Immature natural killer cell (primary cell): ENCODE results near the gene NCOA5. TPM values are rescaled to one million over a fixed set of nuclear protein-coding genes. Genes with fewer than 3 reads are reported as not detected.

Experiments
- DNase-seq, 3 donors: peaks; one replicate each; pipeline ENCODE4 v3.0.0; 2022; ENCODE audit warnings: mixed read lengths in 1 of 3
- H3K27ac Mint-ChIP-seq, 6 donors: one replicate each; pipeline ENCODE4 v1.8.0; 2020; ENCODE audit warnings: mixed read lengths in 6 of 6, mild to moderate bottlenecking in 5 of 6, inconsistent platforms in 4 of 6, moderate library complexity in 3 of 6
- H3K27me3 Mint-ChIP-seq, 3 donors: one replicate each; pipeline ENCODE4 v1.8.0; 2020 to 2021; ENCODE audit warnings: low read depth in 3 of 3, mild to moderate bottlenecking in 3 of 3, mixed read lengths in 3 of 3, moderate library complexity in 3 of 3, inconsistent platforms in 1 of 3
- H3K36me3 Mint-ChIP-seq, 3 donors: one replicate each; pipeline ENCODE4 v1.8.0; 2020; ENCODE audit warnings: mixed read lengths in 3 of 3, inconsistent platforms in 2 of 3, mild to moderate bottlenecking in 2 of 3
- H3K4me1 Mint-ChIP-seq, 2 donors: one replicate each; pipeline ENCODE4 v1.8.0; 2020; ENCODE audit warnings: inconsistent platforms in 2 of 2, mild to moderate bottlenecking in 2 of 2, mixed read lengths in 2 of 2, moderate library complexity in 1 of 2
- H3K4me3 Mint-ChIP-seq, 5 donors: one replicate each; pipeline ENCODE4 v1.8.0; 2020; ENCODE audit warnings: mild to moderate bottlenecking in 5 of 5, mixed read lengths in 5 of 5, inconsistent platforms in 3 of 5, moderate library complexity in 3 of 5
- H3K9me3 Mint-ChIP-seq, 6 donors: one replicate each; pipeline ENCODE4 v1.8.0; 2020; ENCODE audit warnings: mild to moderate bottlenecking in 6 of 6, mixed read lengths in 6 of 6, inconsistent platforms in 4 of 6, moderate library complexity in 3 of 6
- polyA plus RNA-seq, 3 donors: library from polyadenylated mRNA; unstranded; fragments of 300-500 nt; fragmentation: Illumina TruSeq; gene quantifications; one replicate each; pipeline ENCODE4 v1.2.3, GENCODE V29; 2021

NCOA5 gene
- polyA plus RNA-seq = 10 to 100 TPM; 12.9 to 30.7 (median 14.0) TPM

GRCh38 chr20:46089417-46090388 is at the start of gene NCOA5:
Gene NCOA5 (minus strand): TSS chr20:46089962. CDS start chr20:46079424, 10,538 bp downstream.
- Mint-ChIP-seq H3K4me1 (peaks cover 44 to 56% of the 10 kb centered on the region in 2 donors), H3K27me3 (peaks cover 4 to 8% (median 6%) of the 10 kb centered on the region in 3 donors)

GRCh38 chr20:46139266-46139889 is 49.6 kb upstream of the NCOA5 start:
- no peaks in the 10 kb centered on the region for H3K36me3 Mint-ChIP-seq
- peaks cover 3 to 20% (median 6%) of the 10 kb centered on the region in 3 donors for H3K27me3 Mint-ChIP-seq
- H3K4me3 Mint-ChIP-seq = no peak overlapping the region
- no peaks in the 10 kb centered on the region for H3K9me3 Mint-ChIP-seq
- H3K27ac Mint-ChIP-seq = no peak overlapping the region
- H3K4me1 Mint-ChIP-seq = no peaks in the 10 kb centered on the region
- DNase-seq = no peak

More at GRCh38 chr20:46089417-46090388, at the start of gene NCOA5:
- peak within 1 kb of the TSS; percentile 88 to 95 (median 91) for H3K4me3 Mint-ChIP-seq
- DNase-seq = peak; percentile 94 to 95 (median 94)
- H3K36me3 Mint-ChIP-seq = no peaks in the 10 kb centered on the region
- no peaks in the 10 kb centered on the region for H3K9me3 Mint-ChIP-seq
- peak within 1 kb of the TSS; percentile 88 to 96 (median 92) for H3K27ac Mint-ChIP-seq

DNA sequence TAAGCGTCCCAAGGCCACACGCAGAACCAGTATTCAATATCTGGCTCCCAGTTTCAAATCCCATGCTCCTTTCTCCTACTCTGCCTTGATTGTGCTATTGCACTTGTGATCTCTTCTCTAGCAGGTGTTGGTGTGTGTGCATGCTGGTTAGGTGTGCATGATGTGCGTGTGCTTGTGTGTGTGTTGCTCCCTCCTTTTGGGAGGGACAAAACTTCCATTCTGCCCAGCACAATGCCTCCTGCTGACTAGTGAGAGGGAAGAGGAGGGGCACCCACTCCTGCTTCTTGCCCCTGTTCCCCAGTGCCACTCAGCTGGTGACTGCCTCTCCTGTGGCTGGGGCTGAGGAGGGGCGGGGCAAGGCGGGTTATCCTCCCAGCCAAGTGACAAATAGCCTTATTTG is 48.1 kb upstream of the NCOA5 start:
- no peak overlapping the region for H3K4me3 Mint-ChIP-seq
- H3K36me3 Mint-ChIP-seq = no peaks in the 10 kb centered on the region
- no peaks in the 10 kb centered on the region for H3K4me1 Mint-ChIP-seq
- H3K27me3 Mint-ChIP-seq = peaks cover 3 to 20% (median 6%) of the 10 kb centered on the region in 3 donors
- no peak for DNase-seq
- no peak overlapping the region for H3K27ac Mint-ChIP-seq
- H3K9me3 Mint-ChIP-seq = no peaks in the 10 kb centered on the region

GRCh38 chr20:46135856-46136633 is 46.3 kb upstream of the NCOA5 start:
- no peaks in the 10 kb centered on the region for H3K36me3 Mint-ChIP-seq
- DNase-seq = no peak
- no peaks in the 10 kb centered on the region for H3K9me3 Mint-ChIP-seq
- peaks cover 9 to 19% (median 9%) of the 10 kb centered on the region in 3 donors for H3K27me3 Mint-ChIP-seq
- H3K4me3 Mint-ChIP-seq = no peak overlapping the region
- H3K27ac Mint-ChIP-seq = no peak overlapping the region
- no peaks in the 10 kb centered on the region for H3K4me1 Mint-ChIP-seq

DNA sequence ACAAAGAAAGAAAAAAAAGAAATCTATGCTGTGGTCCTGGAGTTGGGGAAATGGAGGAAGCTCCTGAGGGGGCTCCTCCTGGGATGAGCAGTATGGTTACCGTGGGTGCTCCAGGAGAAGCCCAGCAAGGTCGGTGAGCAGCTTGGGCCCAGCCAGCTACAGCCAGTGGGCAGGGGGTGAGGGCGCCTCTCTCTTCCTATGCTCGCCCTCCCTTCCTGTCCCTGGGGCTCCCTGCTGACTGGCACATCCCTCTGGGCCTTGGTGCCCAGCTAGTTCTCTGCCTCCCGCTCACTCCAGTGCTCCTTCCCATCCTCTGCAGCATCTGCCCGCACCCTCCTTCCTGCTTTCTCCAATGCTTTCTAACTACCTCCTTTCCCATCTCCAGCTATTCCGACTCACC is 45.0 kb upstream of the NCOA5 start:
- Mint-ChIP-seq H3K4me3 (no peak overlapping the region), H3K27ac (no peak overlapping the region), H3K4me1 (no peaks in the 10 kb centered on the region), H3K9me3 (no peaks in the 10 kb centered on the region), H3K36me3 (no peaks in the 10 kb centered on the region), H3K27me3 (peaks cover 9 to 20% (median 9%) of the 10 kb centered on the region in 3 donors)
- DNase-seq = no peak

DNA sequence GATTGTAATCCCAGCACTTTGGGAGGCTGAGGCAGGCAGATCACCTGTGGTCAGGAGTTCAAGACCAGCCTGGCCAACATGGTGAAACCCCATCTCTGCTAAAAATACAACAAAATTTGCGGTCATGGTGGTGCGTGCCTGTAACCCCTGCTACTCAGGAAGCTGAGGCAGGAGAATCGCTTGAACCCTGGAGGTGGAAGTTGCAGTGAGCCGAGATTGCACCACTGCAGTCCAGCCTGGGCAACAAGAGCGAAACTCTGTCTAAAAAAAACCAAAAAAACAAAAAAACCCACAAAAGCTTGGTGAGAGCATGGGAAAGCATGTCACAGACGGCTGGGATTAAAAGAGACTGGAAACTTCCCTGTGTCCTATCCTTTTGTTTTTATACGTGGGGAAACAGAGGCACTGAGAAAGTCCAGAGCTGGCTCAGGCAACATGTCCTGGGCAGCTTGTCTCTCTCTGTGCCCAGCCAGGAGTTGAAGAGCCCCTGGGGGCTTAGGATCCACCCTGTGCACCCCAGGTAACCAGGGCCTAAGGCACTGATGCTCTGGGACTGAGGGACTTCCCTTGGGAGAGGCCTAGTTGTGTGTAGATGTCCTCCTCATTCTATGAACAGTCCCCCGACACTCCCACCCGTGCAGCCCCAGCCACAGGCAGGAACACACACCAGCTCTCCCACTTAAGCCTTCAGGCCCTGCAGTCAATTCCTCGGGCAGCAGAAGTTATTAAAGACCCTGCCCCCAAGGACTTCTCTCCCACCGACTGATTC is 44.3 kb upstream of the NCOA5 start:
- Mint-ChIP-seq H3K27ac (no peak overlapping the region), H3K27me3 (peaks cover 6 to 20% (median 11%) of the 10 kb centered on the region in 3 donors), H3K9me3 (no peaks in the 10 kb centered on the region), H3K4me3 (no peak overlapping the region), H3K36me3 (no peaks in the 10 kb centered on the region), H3K4me1 (no peaks in the 10 kb centered on the region)
- no peak for DNase-seq

DNA sequence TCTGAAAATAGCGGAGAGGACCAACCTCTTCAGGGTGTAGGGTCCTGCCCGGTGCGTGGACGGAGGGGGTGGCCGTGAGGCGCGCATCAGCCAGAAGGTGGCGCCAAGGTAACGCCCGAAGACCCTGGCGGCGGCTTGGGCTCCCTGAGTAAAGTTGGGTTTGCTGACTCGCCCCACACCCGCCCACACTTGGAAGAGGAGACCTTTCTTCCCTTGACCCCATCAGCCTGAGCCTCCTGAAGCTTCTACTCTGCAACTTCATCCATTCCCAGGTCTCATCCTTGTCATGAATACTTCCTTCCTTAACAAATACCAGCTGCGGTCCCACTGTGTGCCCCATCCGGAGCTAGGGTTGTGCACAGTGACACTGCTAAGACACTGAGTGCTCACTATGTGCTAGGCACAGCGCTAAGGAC is 43.0 kb upstream of the NCOA5 start:
- Mint-ChIP-seq H3K27ac (no peak overlapping the region), H3K27me3 (peaks cover 6 to 18% (median 9%) of the 10 kb centered on the region in 3 donors), H3K9me3 (no peaks in the 10 kb centered on the region), H3K36me3 (peaks cover 0 to 1% (median 0%) of the 10 kb centered on the region in 3 donors), H3K4me3 (no peak overlapping the region), H3K4me1 (no peaks in the 10 kb centered on the region)
- DNase-seq = peak; percentile 18 to 35 (median 18)

- H3K4me3 Mint-ChIP-seq = no peak overlapping the region
- DNase-seq = no peak
- no peaks in the 10 kb centered on the region for H3K9me3 Mint-ChIP-seq
- peaks cover 0 to 10% (median 3%) of the 10 kb centered on the region in 3 donors for H3K36me3 Mint-ChIP-seq
- H3K4me1 Mint-ChIP-seq = no peaks in the 10 kb centered on the region
- H3K27ac Mint-ChIP-seq = peak overlapping the region in 1 of 6 donors; percentile 30
- H3K27me3 Mint-ChIP-seq = peaks cover 6 to 13% (median 9%) of the 10 kb centered on the region in 3 donors
These were observed 41.6 kb upstream of the NCOA5 start for GRCh38 chr20:46131396-46131795.

- DNase-seq = no peak
- Mint-ChIP-seq H3K27ac (no peak overlapping the region), H3K27me3 (peaks cover 6 to 9% (median 8%) of the 10 kb centered on the region in 3 donors), H3K4me1 (no peaks in the 10 kb centered on the region), H3K36me3 (peaks cover 0 to 14% (median 10%) of the 10 kb centered on the region in 3 donors), H3K9me3 (no peaks in the 10 kb centered on the region), H3K4me3 (no peak overlapping the region)
These were observed 40.8 kb upstream of the NCOA5 start for GRCh38 chr20:46130534-46130933.

DNA sequence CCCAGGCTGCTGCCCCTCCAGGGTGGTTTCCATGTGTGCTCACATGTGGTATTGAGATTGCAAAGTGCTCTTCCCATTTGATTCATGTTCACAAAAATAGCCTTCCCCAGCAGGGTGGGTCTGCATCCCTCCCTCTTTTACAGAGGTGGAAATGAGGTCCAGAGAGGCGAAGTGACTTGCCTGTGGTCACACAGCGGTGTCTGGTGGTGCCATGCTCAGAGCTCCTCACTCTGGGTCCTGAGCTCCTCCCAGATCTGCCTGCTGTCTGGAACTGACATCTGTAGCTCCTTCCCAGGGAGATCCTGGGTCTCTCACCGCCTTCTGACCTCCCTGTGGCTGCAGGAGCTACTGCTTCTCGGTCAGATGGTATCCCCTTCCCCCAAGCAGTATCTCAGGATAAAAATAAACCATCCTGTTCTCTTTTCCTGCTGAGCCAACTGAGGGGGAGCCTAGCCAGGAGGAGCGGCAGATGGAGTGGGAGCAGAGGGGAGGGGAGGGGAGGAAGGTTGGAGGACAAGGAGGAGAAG is 40.3 kb upstream of the NCOA5 start:
- H3K36me3 Mint-ChIP-seq = peaks cover 0 to 16% (median 12%) of the 10 kb centered on the region in 3 donors
- H3K27me3 Mint-ChIP-seq = peaks cover 6 to 10% (median 8%) of the 10 kb centered on the region in 3 donors
- no peak overlapping the region for H3K27ac Mint-ChIP-seq
- no peaks in the 10 kb centered on the region for H3K4me1 Mint-ChIP-seq
- no peak overlapping the region for H3K4me3 Mint-ChIP-seq
- H3K9me3 Mint-ChIP-seq = no peaks in the 10 kb centered on the region
- DNase-seq = no peak

GRCh38 chr20:46128310-46129151 is 38.8 kb upstream of the NCOA5 start:
- H3K9me3 Mint-ChIP-seq = no peaks in the 10 kb centered on the region
- no peak overlapping the region for H3K27ac Mint-ChIP-seq
- H3K4me3 Mint-ChIP-seq = no peak overlapping the region
- H3K27me3 Mint-ChIP-seq = peaks cover 6 to 10% (median 8%) of the 10 kb centered on the region in 3 donors
- no peaks in the 10 kb centered on the region for H3K4me1 Mint-ChIP-seq
- DNase-seq = no peak
- H3K36me3 Mint-ChIP-seq = peaks cover 0 to 23% (median 20%) of the 10 kb centered on the region in 3 donors

- Mint-ChIP-seq H3K27me3 (peaks cover 5 to 10% (median 7%) of the 10 kb centered on the region in 3 donors), H3K36me3 (peaks cover 0 to 28% (median 25%) of the 10 kb centered on the region in 3 donors), H3K4me1 (no peaks in the 10 kb centered on the region), H3K9me3 (no peaks in the 10 kb centered on the region), H3K4me3 (no peak overlapping the region), H3K27ac (no peak overlapping the region)
- no peak for DNase-seq
These were observed 37.7 kb upstream of the NCOA5 start for GRCh38 chr20:46127396-46128010.
